GM19452 (cell line): ENCODE results near the gene KRT26.
"Not testable (repeated sequence)": the region's sequence is repeated elsewhere in the genome, so short reads cannot be mapped to it uniquely, and the experiment has no call there.

Source experiments
- ATAC-seq: cut with Tn5 transposase; IDR thresholded peaks from one replicate; pipeline ENCODE4 v1.9.1; 2021; ENCODE audit not compliant: unreplicated experiment

Gene KRT26, protein sequence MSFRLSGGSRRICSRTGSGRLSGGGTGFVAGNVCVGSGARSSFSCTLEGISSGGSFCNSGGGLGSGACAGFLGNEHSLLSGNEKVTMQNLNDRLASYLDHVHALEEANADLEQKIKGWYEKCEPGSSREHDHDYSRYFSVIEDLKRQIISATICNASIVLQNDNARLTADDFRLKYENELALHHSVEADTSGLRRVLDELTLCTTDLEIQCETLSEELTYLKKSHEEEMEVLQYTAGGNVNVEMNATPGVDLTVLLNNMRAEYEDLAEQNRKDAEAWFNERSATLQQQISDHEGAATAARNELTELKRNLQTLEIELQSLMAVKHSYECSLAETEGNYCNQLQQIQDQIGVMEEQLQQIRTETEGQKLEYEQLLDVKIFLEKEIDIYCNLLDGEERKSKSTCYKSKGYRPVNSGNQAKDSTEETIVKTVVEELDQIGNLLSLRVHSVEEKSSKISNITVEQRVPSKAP

DNA sequence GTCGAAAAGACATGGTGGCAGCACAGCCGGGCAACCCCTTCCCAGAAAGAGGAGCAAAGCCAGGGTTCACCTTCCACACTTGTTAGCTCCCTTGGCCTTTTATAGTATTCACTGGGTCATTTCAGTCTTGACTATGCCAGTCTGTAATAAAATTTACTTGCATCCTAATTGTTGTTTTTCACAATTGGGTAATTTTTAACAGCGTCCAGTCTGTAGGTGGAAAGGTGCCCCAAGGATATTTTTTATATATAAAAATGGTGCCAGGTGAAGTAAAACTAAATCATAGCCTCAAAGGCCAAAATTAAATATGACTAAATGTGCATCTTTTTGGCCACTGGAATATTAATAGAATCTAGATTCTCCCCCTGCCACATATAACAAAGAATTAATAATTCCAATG lies at the start of gene KRT26:
KRT26 (minus strand) TSS at position 101 of the 400 bp plus-strand sequence; CDS start at position 13, 88 bp downstream.
- no peak for ATAC-seq

DNA sequence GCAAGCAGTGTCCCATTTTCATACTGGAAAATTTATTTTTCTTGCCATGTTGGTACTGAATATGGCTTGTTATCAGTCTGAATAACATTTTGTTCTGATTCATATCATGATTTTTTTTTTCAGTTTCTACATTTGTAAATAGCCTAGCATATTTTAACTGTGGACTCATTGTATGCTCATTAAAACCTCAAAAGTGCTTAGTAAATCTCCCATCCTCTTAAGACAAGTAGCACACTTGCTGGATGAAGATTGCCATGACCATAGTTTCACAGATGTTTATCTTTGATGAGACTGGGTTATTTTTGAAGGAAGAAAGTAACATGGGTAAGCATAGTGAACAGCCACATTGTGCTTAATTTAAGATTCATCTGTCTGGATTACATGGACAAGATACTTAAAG lies 49.5 kb upstream of the KRT26 start:
- no peak for ATAC-seq

DNA sequence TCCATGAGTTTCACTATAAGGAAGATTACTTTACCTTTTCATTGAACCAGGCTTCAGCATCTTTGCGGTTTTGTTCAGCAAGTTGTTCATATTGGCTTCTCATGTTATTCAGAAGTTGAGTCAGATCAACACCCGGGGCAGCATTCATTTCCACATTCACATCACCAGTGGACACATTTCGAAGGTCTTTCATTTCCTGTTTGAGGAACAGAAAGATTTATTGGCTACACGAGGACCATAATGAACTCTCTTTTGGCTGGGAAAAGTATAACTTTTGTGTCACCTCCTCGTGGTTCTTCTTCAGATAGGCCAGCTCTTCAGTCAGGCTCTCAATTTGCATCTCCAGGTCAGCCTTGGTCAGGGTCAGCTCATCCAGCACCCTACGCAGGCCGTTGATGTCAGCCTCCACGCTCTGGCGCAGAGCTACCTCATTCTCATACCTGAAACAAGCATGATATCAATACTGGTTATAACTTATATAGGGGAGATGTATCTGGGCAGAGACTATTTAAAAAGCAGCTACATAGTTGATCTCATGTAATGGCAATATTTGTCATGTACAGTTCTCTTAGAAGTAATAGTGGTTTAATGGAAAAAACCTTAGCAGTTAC lies 48.3 kb upstream of the KRT26 start:
- ATAC-seq = no peak

DNA sequence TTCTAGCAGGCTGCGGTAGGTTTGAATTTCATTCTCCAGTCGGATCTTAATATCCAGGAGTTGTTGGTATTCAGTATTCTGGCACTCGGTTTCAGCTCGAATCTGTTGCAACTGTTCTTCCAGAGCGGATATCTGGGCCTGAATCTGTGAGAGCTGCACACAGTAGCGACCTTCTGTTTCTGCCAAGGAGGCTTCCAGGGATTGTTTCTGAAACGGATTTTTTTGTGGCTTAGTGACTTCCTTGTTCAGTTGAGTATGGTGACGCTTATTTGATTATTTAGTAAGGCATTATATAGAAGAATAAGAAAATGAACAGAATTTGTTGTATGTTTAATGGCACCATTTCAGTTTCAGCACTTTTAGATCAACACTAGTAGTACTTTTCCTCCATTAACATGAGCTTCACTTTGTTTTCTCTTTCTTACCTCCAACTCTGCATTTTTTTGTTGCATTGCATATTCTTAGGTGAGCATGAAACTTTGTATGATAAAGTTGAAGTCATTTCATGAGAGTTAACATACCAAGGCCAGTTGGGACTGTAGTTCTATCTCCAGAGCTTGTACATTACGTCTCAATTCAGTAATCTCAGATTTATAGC lies 47.6 kb upstream of the KRT26 start:
- no peak for ATAC-seq

DNA sequence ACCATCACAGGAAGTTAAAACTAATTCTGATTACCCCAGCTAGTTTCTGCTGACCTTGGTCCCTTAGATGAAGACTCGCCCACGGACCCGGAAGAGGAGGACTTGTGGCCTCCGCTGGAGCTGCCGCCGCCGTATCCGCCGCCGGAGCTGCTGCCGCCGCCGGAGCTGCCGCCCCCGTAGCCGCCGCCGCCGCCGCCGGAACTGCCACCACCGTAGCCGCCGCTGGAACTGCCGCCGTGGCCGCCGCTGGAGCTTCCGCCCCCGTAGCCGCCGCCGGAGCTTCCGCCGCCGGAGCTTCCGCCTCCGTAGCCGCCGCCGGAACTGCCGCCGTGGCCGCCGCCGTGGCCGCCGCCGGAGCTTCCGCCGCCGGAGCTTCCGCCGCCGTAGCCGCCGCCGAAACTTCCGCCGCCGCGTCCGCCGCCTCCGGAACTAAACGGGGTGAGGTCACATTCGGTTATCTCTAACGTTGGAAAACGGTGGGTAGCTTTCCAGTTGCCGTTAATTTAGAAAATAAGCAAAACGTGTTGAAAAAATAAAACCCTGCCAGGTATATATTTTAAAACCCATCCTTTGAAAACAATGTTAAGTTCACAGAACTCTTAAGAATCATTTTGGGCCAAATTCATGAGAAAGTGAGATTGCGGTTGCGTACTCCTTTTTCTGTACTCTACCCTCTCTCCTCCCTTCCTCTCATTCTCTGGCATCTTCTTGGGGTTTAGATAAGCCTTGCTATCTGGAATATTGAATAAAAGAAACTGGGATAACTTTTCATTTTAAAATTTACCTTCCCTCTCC lies 46.9 kb upstream of the KRT26 start:
- peak; percentile 60 for ATAC-seq

DNA sequence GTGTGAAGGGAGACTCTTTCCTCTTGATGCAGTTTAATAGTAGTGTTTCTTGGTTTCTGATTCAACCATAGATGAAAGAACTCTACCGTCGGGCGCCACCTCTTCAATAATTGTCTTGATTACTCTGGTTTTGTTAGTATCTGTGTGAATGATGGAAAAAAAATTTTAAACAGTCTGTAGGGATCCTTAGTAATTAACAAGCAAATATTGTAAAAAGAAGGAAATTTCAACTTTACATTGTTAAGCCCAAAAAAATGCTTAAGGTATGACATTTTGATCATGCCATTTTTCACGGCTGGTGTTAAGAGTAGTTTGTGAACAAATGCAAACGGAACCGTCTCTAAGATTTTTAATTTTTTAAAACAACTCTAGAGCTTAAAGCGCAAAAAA lies 46.3 kb upstream of the KRT26 start:
- no peak for ATAC-seq

DNA sequence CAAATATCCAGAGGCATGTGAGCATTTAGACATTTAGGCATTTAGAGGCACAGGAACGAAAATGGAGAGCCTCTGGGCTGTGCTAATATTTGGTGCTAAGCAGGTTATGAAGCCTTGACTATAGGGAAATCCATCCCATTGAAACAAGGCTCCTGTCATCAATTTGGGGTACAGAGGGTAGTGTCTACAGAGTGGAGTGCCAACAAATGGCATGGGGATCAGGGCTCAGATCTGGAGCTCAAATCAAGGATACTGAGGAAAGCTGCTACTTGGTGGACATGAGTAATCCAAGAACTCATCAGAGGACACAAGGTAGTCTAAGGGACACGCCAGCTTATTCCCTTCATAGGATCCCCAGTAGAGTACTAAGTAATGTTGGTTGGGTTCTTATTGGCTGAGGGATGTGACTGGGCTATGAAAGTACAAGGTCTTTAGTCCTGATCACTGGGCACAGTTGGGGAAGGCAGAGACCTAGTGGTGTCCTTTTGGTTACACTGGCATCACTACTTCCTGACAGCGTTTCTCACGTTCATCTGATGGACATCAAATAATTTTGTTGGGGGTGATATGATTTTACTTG lies 45.2 kb upstream of the KRT26 start:
- ATAC-seq = no peak

DNA sequence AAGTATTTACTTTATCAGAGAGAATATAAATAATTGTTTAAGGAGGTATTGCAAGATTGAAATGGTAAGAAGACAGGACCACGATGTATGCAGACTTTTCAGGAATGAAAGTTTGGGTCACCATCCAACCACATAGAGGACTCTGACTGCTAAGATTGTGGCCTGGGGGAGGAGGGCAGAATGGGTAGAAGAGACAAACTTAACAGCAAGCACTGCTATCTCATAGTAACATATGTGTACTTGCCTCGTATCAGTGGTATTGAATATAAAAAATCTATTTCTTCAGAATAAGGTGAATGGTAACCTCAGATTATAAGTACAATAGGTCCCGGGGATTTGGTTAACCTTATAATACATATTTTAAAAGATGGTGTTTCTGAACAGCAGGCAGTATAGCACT lies 44.6 kb upstream of the KRT26 start:
- no peak for ATAC-seq

DNA sequence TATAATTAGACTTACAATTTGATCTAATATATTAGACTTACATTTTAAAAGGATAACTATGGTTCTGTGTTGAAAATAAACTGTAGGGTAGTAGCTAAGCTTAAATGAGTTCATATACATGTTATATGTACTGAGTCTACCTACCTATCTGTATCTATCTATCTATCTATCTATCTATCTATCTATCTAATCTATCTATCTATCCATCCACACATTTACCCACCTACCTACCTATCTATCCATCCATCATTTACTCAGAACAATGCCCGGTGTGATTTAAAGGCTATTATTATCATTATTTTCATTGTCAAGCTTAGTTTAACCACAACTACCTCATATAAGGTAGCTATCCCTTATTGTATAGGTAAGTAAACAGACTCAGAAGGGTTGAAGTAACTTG lies 43.4 kb upstream of the KRT26 start:
- ATAC-seq = no peak

DNA sequence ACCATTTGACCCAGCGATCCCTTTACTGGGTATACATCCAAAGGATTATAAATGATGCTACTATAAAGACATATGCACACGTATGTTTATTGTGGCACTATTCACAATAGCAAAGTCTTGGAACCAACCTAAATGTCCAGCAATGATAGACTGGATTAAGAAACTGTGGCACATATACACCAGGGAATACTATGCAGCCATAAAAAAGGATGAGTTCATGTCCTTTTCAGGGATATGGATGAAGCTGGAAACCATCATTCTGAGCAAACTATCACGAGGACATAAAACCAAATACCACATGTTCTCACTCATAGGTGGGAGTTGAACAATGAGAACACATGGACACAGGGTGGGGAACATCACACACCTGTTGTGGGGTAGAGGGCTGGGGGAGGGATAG lies 42.7 kb upstream of the KRT26 start:
- ATAC-seq = not testable (repeated sequence)

DNA sequence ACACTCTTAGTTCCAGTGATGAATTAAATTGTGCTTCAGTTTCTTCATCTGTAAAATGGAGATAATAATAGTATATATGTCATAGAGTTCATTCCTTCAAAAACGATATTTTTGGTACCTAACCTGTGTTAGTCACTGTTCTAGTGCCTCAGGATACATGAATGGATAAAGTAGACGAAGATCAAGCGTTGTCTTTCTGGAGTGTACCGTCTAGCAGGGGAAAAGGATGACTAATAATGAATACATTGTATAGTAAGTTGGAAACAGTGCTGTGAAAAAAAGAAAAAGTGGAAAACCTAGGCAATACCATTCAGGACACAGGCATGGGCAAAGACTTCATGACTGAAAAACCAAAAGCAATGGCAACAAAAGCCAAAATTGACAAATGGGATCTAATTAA lies 41.8 kb upstream of the KRT26 start:
- ATAC-seq = no peak

DNA sequence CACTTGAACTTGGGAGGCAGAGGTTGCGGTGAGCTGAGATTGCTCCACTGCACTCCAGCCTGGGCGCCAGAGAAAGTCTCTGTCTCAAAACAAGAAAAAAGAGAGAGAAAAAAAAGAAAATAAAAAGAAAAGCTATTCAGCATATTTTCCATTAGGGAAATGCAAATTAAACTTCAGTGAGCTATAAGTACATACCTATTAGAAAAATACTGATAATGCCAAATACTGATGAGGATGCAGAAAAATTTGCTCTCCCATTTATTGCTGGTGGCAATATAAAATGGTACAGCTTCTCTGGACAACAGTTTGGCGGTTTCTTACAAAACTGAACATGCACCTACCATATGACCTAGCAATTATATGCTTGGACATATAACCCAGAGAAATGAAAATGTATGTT lies 40.6 kb upstream of the KRT26 start:
- ATAC-seq = no peak

DNA sequence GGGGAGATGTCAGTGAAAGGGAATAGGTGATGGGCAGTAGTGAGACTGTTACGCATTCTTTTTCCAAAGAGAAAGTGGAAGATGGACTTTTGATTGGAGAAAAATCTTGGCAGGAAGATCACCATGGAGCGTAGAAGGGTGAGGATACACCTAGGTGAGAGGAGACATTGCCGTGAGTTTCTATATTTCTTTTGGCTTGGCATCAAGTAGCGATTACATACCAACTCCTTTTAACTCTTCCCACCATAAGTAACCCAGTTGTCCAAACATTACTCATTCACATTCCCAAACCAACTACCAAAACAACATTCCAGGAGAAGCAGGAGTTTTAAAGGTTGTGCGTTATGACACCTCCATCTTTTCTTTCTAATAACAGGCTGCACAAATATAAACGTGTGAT lies 38.5 kb upstream of the KRT26 start:
- no peak for ATAC-seq

DNA sequence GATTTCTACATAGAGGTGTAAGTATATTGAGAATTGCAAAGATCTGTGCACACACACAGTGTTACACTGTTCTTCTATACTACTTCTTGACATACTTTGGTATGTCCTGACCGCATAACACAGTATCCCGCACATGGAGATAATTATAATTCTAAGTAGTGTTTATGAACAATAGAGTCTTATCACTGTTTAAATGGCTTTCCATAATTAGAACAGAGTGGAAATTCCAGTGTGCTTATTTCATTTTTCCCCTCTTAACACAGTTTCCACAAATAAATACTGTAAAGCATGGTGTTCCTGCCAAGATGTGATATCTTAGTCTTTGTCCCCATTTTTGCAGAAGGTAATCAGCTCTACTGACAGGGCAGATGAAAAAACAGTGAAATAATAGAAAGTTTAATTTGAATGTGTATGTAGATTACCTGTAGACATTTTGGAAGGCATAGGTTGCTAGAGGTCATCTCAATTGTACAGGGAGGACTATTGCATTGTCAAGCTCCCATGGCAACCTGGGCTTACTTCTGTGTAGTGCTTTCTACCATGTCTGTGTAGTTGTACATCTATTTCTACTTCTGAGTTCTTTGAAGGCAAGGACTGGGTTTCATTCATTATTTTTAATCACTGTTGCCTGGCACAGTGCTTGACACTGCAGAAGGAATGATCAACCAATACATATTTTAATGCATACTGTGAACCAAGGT lies 37.9 kb upstream of the KRT26 start:
- no peak for ATAC-seq

DNA sequence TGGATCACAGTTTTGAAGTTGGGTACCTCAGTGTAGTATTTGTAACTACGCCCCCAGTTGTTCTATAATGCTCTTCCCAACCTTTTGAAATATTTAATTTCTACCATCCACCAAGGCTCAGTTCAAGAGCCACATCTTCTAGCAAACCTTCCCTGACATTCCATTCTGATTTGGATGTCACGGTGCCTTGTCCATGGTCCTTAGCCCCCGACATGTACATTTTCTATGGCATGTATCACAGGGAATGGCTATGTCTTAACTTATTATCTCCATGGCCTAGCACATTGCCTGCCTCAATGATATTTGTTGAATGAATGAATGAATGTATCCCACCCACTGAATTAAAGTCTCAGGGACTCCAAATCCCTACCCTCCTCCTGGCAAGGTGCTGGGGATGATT lies 34.1 kb upstream of the KRT26 start:
- no peak for ATAC-seq

DNA sequence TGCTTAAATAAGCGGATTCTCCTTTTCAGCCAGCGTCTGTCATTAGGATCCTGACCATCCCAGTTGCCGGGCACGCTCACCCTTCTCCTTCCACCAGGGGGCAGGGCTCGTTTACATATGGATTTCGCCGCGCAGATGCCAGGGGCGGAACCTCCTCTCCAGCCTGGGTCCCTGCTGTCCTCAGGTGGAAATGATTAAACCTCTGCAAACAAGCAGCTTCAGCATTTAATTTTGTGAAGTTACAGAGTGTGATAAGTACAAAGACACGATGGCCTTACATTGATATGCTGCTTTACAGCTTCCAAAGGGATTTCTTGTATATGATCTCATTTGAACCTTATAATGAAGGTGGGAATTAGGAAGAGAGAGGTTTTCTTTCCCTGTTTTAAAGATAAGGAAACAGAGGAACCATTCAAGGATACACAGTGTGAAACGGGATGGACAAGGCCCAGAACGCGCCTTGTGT lies 31.6 kb upstream of the KRT26 start:
- no peak for ATAC-seq

DNA sequence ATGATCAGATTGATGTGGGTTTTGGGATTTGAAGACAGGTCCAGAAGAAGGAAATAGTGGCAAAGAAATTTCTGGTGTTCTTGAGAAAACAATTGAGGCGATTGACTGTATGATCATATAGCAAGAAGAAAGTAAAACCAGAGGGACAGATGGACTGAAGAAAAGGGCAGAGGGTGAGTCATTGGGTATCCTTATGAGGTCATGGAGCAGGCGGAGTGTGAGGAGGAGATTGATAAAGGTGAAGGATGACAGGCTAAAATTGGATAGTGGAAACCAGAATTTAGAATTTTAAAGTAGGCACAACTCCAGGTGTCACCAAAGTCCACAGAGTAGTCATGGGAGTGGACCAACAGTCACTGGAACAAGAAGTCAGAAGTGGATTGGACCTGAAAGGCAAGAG lies 29.2 kb upstream of the KRT26 start:
- no peak for ATAC-seq

DNA sequence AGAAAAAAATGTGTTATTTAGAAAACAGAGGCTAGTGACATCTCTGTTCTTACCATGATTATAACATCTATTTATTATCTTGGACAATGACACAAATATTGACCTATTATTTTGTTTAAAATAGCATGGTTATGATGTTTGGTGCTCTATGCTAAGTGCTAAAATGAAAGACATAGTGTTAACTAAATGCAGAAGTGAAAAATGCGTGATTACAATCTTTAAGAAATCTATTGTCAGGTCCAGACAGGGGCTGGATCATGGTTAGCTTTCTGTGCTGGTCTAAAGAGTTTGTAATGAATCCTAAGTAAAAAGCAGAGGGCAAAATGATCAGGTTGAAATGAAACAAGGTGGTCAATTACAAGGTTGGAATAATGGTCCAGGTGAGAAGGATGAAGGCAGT lies 28.4 kb upstream of the KRT26 start:
- no peak for ATAC-seq

DNA sequence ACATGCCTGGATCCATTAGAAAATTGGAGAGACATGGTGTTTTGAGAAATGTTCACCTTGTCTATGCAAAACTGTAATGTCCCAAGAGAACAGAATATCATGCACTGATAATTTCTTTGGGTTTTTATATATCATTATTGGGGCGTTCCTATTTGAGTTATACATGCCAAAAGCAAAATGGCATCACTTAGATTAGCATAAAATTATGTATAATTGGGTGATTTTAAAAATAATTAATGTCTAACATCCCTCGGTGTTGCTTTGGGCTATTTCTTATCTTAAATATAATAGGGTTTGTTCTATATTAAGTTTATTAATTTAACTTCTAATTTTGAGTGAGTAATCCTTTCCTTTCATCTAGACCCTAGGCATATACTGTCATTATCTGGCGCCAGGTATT lies 27.9 kb upstream of the KRT26 start, which contains the start of gene KRT28:
KRT28 (minus strand) TSS at position 101 of the 400 bp plus-strand sequence; CDS start at position 35, 66 bp downstream.
- ATAC-seq = no peak

DNA sequence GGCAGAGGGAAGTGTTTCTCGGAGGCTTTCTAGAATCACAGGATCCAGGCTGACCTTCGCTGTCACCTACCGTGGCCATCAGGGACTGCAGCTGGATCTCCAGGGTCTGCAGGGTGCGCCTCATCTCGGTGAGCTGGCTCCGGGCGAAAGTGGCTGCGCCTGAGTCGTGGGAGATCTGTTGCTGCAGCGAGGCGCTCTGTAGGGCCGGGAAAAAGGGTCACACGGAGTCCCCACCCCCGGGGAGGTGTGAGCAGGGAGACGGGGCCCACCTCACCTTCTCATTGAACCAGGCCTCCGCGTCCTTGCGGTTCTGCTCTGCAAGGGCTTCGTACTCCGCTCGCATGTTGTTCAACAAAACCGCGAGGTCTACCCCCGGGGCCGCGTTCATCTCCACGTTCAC lies 24.8 kb upstream of the KRT26 start:
- no peak for ATAC-seq
